Coronary artery (tissue), 2 donors: ENCODE data around the gene SLC35B2.
A peak's percentile ranks its signal among the peaks of the same experiment; 100 is the strongest.

ENCODE experiments used
- DNase-seq: peaks from one replicate; pipeline ENCODE4 v3.0.0-alpha.2; 2017; ENCODE audit warnings: low spot score
- H3K27ac ChIP-seq, 2 donors: fragments of 200-600 bp; sonication (generic); one replicate each; pipeline ENCODE4 v1.5.1; 2016 to 2019
- H3K4me3 ChIP-seq: fragments of 200-600 bp; sonication (generic); 2 replicates; pipeline ENCODE4 v1.5.1; 2016; ENCODE audit warnings: mild to moderate bottlenecking, moderate library complexity
- TF ChIP-seq, protein P1 (sequence below): fragments of 200-600 bp; sonication (generic); IDR thresholded peaks from one replicate; pipeline ENCODE4 v1.5.1; 2019; ENCODE audit warnings: antibody characterized with exemption

The SLC35B2 gene

DNA sequence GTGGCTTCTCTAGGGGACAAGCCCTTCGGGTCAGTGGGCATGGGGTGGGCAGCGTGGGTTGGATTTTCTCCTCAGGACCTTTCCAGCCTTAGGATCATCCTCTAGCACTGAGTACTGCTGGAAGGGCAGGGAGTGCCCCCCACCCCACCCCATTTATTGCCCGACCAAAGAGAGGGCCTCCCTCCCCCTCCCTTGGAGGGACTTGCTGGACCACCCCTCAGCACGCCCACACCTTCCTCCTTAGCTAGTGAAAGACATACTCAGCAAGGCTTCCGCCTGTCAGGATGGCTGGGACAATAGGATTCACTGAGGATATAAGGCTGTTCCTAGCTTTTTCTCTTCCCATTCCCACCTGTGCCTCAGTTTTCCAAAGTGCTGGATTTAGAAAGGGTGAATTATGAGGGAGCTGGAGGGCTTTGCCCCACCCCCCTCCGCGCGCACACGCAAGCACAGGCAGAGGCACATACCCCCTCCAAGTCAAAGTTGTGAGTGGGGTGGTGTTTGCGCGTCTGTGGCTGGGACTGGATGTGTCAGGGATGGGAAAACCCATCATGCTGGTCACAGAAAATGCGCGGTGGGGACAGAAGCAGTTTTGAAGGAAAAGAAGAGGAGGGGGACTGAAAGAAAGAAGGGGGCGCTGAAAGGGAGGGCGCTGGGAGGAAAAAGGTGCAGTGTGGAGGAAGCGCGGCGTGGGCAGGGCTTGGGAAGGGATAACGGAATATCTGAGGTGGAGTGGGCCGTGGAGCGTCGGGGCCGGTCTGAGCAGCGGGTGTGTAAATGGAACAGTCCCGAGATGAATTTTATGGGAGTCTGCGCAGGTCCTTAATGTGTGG is 34.6 kb downstream of the SLC35B2 start:
- TF ChIP-seq, protein P1, sequence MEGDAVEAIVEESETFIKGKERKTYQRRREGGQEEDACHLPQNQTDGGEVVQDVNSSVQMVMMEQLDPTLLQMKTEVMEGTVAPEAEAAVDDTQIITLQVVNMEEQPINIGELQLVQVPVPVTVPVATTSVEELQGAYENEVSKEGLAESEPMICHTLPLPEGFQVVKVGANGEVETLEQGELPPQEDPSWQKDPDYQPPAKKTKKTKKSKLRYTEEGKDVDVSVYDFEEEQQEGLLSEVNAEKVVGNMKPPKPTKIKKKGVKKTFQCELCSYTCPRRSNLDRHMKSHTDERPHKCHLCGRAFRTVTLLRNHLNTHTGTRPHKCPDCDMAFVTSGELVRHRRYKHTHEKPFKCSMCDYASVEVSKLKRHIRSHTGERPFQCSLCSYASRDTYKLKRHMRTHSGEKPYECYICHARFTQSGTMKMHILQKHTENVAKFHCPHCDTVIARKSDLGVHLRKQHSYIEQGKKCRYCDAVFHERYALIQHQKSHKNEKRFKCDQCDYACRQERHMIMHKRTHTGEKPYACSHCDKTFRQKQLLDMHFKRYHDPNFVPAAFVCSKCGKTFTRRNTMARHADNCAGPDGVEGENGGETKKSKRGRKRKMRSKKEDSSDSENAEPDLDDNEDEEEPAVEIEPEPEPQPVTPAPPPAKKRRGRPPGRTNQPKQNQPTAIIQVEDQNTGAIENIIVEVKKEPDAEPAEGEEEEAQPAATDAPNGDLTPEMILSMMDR: no peak

GRCh38 chr6:44221961-44222335 is 35.4 kb downstream of the SLC35B2 start:
- DNase-seq: no peak
- Histone ChIP-seq H3K27ac (peak overlapping the region; percentile 91 to 99), H3K4me3 (peak overlapping the region; percentile 88)
- TF ChIP-seq, protein P1: no peak

More for the DNA sequence above, 34.6 kb downstream of the SLC35B2 start:
- H3K27ac ChIP-seq: peak overlapping the region; percentile 91 to 99
- H3K4me3 ChIP-seq: peak overlapping the region; percentile 88
- no peak for DNase-seq

DNA sequence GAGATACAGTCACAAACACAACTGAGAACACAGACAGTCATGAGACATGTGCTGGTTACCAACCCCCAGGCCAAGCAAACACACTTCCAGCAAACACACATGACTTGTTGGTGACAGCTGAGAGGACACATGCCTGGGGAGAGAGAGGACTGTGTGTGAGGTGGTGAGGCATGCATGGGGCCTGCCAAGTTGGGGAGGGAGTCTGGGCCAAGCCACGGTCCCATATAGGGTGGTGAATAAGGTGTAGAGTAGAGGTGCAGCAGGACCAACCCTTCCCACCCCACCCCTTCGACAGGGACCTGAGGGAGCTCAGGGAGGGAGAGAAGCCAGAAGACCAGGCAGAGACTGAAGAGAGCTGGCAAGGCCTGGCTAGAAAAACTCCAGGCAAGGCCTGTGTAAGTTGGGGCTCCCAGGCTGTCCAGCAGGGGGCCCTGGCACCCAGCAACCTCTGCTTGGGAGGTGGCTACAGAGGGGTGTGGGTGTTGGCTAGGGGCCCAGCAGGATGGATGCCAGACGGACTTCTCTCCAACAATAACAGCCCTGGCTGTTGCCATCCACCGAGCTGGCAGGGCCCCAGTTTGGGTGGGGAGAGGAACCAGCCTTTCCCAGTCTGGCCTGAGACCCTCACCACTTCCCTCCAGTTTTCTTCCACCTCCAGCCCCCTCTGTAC is 35.9 kb downstream of the SLC35B2 start:
- TF ChIP-seq, protein P1: peak; percentile 80
- H3K4me3 ChIP-seq: peak overlapping the region; percentile 88
- peak; percentile 97 for DNase-seq
- H3K27ac ChIP-seq: peak overlapping the region; percentile 91 to 99

GRCh38 chr6:44220913-44221290 is 36.4 kb downstream of the SLC35B2 start:
- no peak for DNase-seq
- H3K27ac ChIP-seq: peak overlapping the region; percentile 91 to 99
- H3K4me3 ChIP-seq: peak overlapping the region; percentile 88
- TF ChIP-seq, protein P1: no peak

GRCh38 chr6:44219815-44220784 is 37.2 kb downstream of the SLC35B2 start:
- DNase-seq: no peak
- TF ChIP-seq, protein P1: no peak
- Histone ChIP-seq H3K4me3 (peak overlapping the region; percentile 88), H3K27ac (peak overlapping the region; percentile 91 to 99)

DNA sequence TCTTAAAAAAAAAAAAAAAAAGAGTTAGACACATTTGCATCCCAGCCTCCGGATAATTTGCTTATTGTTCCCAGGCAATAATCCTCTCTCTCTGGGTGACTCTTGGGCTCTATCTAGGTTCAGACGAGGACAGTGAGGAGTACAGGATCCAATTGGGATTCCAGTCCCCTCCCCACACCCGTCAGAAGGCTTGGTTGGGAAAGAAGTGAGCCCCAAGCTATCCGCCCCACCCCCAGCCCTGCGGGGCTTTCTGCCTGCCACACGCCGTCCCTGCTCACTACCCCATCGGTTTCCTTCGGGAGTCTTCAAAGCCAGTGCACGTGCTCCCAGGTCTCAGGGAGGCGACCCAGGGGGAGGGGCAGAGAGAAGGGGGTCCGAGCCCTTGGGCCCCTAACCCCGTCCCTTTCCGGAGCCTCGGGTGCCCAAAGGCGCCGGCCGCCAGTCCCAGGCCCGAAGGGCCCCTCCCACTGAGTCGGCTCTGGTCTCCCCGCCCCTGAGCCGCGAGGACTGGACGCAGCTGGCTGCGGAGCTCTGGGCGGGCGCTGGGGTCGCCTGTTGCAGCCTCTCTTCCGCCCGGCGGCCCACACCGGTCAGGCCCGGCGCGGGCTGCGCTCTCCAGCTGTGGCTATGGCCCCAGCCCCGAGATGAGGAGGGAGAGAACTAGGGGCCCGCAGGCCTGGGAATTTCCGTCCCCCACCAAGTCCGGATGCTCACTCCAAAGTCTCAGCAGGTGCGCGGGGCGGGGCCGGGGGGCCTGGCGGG is 38.1 kb downstream of the SLC35B2 start:
- Histone ChIP-seq H3K27ac (peak overlapping the region; percentile 91 to 99), H3K4me3 (peak overlapping the region; percentile 88)
- TF ChIP-seq, protein P1: no peak
- DNase-seq: peak; percentile 92
